Measurements from ENCODE around the gene TACSTD2. TPM values are rescaled to one million over a fixed set of nuclear protein-coding genes. Genes with fewer than 3 reads are reported as not detected.

Gene TACSTD2
- total and polyA plus RNA-seq, 2 of the 4 experiments (the other 2 are of a cell fraction): not detected

- Histone ChIP-seq H3K27me3 (ENCODE audit: control insufficient read depth, insufficient read depth, low read length) (peaks cover 28% of the 10 kb centered on the region), H2AK5ac (ENCODE audit: low read depth, low read length) (no peak overlapping the region), H2BK5ac (ENCODE audit: low read depth, low read length, poor library complexity, severe bottlenecking) (no peak overlapping the region), H4K5ac (ENCODE audit: low read depth, low read length) (no peak overlapping the region), H2BK15ac (ENCODE audit: low read depth, low read length) (no peak overlapping the region), H4K8ac (ENCODE audit: low read depth in 2 of 2, low read length in 2 of 2) (no peak overlapping the region), H3K4me1 (ENCODE audit: control insufficient read depth, insufficient read depth, low read length) (no peaks in the 10 kb centered on the region), H2BK120ac (ENCODE audit: low read depth, low read length) (no peak overlapping the region), H3K4ac (ENCODE audit: low read depth, low read length) (no peak overlapping the region), H3K18ac (ENCODE audit: low read depth, low read length) (no peak overlapping the region), H2AK9ac (replicated peaks; ENCODE audit: low read depth, low read length, poor library complexity) (no peak overlapping the region), H3K27ac (ENCODE audit: insufficient read depth, low read length) (no peak overlapping the region), H3K23ac (ENCODE audit: low read depth, low read length) (no peak overlapping the region), H3K9me1 (ENCODE audit: insufficient read depth, low read length) (no peaks in the 10 kb centered on the region), H4K20me1 (ENCODE audit: insufficient read depth, low read length) (no peaks in the 10 kb centered on the region), H3K36me3 (ENCODE audit: control insufficient read depth, insufficient read depth, low read length) (no peaks in the 10 kb centered on the region), H3K56ac (ENCODE audit: extremely low read depth, insufficient read depth, low read length) (no peak overlapping the region), H3K9me3 (ENCODE audit: control insufficient read depth, insufficient read depth, low read length) (peaks cover 5% of the 10 kb centered on the region; the same call in 1 of the 2 replicates), H3K14ac (replicated peaks; ENCODE audit: low read depth, low read length) (no peak overlapping the region), H4K91ac (ENCODE audit: insufficient read depth, low read depth, low read length) (no peak overlapping the region), H3K79me1 (ENCODE audit: low read depth in 1 of 2, low read length in 2 of 2) (no peaks in the 10 kb centered on the region), H3K4me2 (ENCODE audit: low read depth, low read length) (no peak overlapping the region), H3K9ac (ENCODE audit: low read depth, low read length) (no peak overlapping the region), H2BK20ac (ENCODE audit: low read depth, low read length) (no peak overlapping the region), H2AFZ (replicated peaks; ENCODE audit: low read length, poor library complexity) (no peak overlapping the region), H3K4me3 (ENCODE audit: insufficient read depth, low read depth, low read length) (no peak overlapping the region)
- ChIA-PET POLR2A (ENCODE audit: unreplicated experiment) (no interaction called here), CTCF (interaction anchor here (1.6 kb wide), 1 partner anchor 20 kb away, joined by 4 read pairs; the partner anchor contains the start of gene OMA1)
- WGBS, 2 experiments (ENCODE audit: extremely low coverage in 2 of 2, insufficient read length in 1 of 2): no CpG with 5 or more reads among the region's 3 CpGs
- DNase-seq (no peak), ATAC-seq (ENCODE audit: low read depth) (no peak)
- TF ChIP-seq MAZ (IDR thresholded peaks at IDR 0.05; ENCODE audit: borderline replicate concordance, low read depth, low read length): no peak
- no peak for TF ChIP-seq RAD21 (IDR thresholded peaks at IDR 0.05; ENCODE audit: low read length)
- no peak for TF ChIP-seq POLR2A (IDR thresholded peaks at IDR 0.05; ENCODE audit: low read depth, low read length)
- no peak for TF ChIP-seq CTCF (conservative IDR thresholded peaks at IDR 0.05; ENCODE audit: low read depth, low read length)
- no peak for TF ChIP-seq NFE2L2 (IDR thresholded peaks at IDR 0.05; ENCODE audit: low read depth, low read length)
- no peak for TF ChIP-seq MAFK (IDR thresholded peaks at IDR 0.05; ENCODE audit: low read depth, low read length)
- TF ChIP-seq FOS (IDR thresholded peaks at IDR 0.05; ENCODE audit: low read depth, low read length): no peak
- TF ChIP-seq, protein P1, sequence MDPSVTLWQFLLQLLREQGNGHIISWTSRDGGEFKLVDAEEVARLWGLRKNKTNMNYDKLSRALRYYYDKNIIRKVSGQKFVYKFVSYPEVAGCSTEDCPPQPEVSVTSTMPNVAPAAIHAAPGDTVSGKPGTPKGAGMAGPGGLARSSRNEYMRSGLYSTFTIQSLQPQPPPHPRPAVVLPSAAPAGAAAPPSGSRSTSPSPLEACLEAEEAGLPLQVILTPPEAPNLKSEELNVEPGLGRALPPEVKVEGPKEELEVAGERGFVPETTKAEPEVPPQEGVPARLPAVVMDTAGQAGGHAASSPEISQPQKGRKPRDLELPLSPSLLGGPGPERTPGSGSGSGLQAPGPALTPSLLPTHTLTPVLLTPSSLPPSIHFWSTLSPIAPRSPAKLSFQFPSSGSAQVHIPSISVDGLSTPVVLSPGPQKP (IDR thresholded peaks at IDR 0.05; ENCODE audit: borderline replicate concordance, low read depth, low read length): no peak
- TF ChIP-seq BHLHE40 (IDR thresholded peaks at IDR 0.05; ENCODE audit: low read depth, low read length): no peak
- in situ Hi-C loops (cut with MboI; ENCODE audit: low sequenced_read_pairs): no loop called here
- dilution Hi-C loops (cut with HindIII; ENCODE audit: low sequenced_read_pairs, unreplicated experiment): no loop called here
- intact Hi-C loops (cut with micrococcal nuclease): no loop called here
- no TSS peak for BruUV-seq (replicated peaks)
Observed at GRCh38 chr1:58566339-58566738, 10.7 kb downstream of the TACSTD2 start.

All from IMR-90 (cell line).